HG03460 (cell line): ENCODE measurements around the gene KRTAP22-1.

Experiments used
- ATAC-seq: cut with Tn5 transposase; IDR thresholded peaks from one replicate; pipeline ENCODE4 v1.9.1; 2021; ENCODE audit not compliant: unreplicated experiment

KRTAP22-1 gene

DNA sequence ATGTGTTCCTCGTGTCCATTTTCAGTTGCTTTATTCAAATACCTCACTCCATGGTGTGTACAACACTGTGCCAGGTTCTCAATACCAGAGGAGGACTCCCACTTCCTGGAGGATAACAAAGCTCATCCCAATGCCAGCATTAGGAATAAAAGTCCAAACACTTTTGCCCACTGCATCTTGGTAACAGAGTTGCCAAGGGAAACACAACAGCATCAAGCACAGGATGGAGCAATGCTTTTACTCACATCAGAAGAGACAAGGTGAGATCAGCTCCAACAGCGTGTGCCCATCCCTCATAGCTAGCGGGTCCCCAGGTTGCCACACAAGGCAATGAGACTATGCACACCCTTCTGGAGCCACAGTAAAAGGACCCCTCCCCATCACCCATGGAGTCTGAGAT lies 22.5 kb downstream of the KRTAP22-1 start:
- no peak for ATAC-seq

- no peak for ATAC-seq
These were observed 24.7 kb downstream of the KRTAP22-1 start for GRCh38 chr21:30625449-30626165.

GRCh38 chr21:30628109-30628508 lies 27.2 kb downstream of the KRTAP22-1 start:
- ATAC-seq, result no peak

- no peak for ATAC-seq
These were observed 28.3 kb downstream of the KRTAP22-1 start for GRCh38 chr21:30629200-30629599.

DNA sequence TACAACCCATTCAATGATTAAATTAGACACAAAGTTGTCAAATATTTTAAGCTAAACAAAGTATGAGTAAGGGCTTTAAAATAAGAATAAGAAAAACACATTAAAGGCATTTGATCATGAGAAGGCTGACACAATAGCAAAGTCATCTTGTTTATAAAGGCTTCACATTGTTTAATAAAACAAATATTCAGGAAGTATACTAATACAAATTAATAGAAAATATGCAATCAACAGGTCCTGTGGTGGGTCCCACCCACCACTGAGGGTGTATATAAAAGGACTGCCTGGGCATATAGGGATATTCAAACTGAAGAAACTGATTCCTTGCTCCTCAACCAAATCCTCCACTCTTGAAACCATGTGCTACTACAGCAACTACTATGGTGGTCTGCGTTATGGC lies 34.0 kb downstream of the KRTAP22-1 start, which contains the start of gene KRTAP20-2:
Gene KRTAP20-2 (plus strand): TSS at position 301 of the 400 bp plus-strand sequence. CDS start 58 bp downstream, at position 359.
- ATAC-seq, result no peak

GRCh38 chr21:30638686-30639085 lies 37.8 kb downstream of the KRTAP22-1 start:
- ATAC-seq, result no peak

DNA sequence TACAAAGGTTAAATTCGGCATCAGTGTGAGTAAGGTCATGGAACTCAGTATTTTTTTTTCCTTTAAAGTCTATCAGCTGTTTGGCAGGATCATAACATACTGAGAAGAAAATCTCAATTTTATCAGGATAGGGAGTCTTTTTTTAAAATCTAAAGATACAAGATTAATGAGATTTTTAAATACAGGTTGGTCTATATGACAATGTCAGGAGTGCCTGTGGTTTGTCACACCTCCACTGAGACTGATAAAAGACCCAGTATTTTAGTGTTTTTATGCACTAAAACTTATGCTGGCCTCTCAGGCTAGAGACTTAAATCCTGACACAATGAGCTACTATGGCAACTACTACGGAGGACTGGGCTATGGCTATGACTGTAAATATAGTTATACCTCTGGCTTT lies 41.7 kb downstream of the KRTAP22-1 start, which contains the start of gene KRTAP20-3:
Gene KRTAP20-3 (plus strand): TSS at position 301 of the 400 bp plus-strand sequence.
- no peak for ATAC-seq

GRCh38 chr21:30646904-30647414 lies 46.1 kb downstream of the KRTAP22-1 start:
- ATAC-seq, result no peak
